Ishikawa (cell line): ENCODE results near the gene SLC44A2.

ENCODE experiments used
- CEBPB ChIP-seq: IDR thresholded peaks from 2 replicates; pipeline ENCODE4 v1.6.1; 2012
- CREB1 ChIP-seq: IDR thresholded peaks from 2 replicates; pipeline ENCODE4 v1.6.1; 2012; ENCODE audit warnings: low read depth
- EGR1 ChIP-seq: IDR thresholded peaks from 2 replicates; pipeline ENCODE4 v1.6.1; 2012
- EP300 ChIP-seq: IDR thresholded peaks from 2 replicates; pipeline ENCODE4 v1.6.1; 2012; ENCODE audit warnings: borderline replicate concordance
- FOXM1 ChIP-seq: IDR thresholded peaks from 2 replicates; pipeline ENCODE4 v1.6.1; 2012; ENCODE audit warnings: low read depth, borderline replicate concordance
- NFIC ChIP-seq: IDR thresholded peaks from 2 replicates; pipeline ENCODE4 v1.6.1; 2012
- RAD21 ChIP-seq: IDR thresholded peaks from 2 replicates; pipeline ENCODE4 v1.6.1; 2012; ENCODE audit warnings: low read depth
- TAF1 ChIP-seq: IDR thresholded peaks from 2 replicates; pipeline ENCODE4 v1.6.1; 2012; ENCODE audit warnings: low read depth, mild to moderate bottlenecking
- TCF12 ChIP-seq: IDR thresholded peaks from 2 replicates; pipeline ENCODE4 v1.6.1; 2012; ENCODE audit warnings: low read depth
- TEAD4 ChIP-seq: IDR thresholded peaks from 2 replicates; pipeline ENCODE4 v1.6.1; 2012
- YY1 ChIP-seq: IDR thresholded peaks from 2 replicates; pipeline ENCODE4 v1.6.1; 2012; ENCODE audit warnings: low read depth
- ZBTB7A ChIP-seq: IDR thresholded peaks from 2 replicates; pipeline ENCODE4 v1.6.1; 2012; ENCODE audit warnings: low read depth
- TF ChIP-seq, protein P1 (sequence below): IDR thresholded peaks from 2 replicates; pipeline ENCODE4 v1.6.1; 2012
- TF ChIP-seq, protein P2 (sequence below): IDR thresholded peaks from 2 replicates; pipeline ENCODE4 v1.6.1; 2012; ENCODE audit warnings: low read depth, mild to moderate bottlenecking
- TF ChIP-seq, protein P3 (sequence below): IDR thresholded peaks from 2 replicates; pipeline ENCODE4 v1.6.1; 2012

The SLC44A2 gene

DNA sequence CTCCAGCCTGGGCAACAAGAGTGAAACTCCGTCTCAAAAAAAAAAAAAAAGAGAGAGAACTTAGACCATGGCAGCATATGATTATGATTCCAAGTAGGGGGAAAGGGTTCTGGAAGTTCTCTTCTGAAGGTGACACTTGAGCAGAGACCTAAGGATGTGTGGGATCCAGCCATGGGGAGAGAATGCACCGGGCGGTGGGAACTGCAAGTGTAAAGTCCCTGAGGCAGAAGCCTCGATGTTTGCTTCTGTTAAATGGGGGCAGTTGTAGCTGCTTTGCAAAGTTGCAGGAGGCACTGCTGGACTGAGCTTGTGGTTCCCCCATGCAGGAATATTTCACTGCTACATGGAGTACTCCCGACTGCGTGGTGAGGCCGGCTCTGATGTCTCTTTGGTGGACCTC is 9.1 kb downstream of the SLC44A2 start:
- TF ChIP-seq, protein P1, sequence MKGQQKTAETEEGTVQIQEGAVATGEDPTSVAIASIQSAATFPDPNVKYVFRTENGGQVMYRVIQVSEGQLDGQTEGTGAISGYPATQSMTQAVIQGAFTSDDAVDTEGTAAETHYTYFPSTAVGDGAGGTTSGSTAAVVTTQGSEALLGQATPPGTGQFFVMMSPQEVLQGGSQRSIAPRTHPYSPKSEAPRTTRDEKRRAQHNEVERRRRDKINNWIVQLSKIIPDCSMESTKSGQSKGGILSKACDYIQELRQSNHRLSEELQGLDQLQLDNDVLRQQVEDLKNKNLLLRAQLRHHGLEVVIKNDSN, result no peak
- TF ChIP-seq, protein P2, sequence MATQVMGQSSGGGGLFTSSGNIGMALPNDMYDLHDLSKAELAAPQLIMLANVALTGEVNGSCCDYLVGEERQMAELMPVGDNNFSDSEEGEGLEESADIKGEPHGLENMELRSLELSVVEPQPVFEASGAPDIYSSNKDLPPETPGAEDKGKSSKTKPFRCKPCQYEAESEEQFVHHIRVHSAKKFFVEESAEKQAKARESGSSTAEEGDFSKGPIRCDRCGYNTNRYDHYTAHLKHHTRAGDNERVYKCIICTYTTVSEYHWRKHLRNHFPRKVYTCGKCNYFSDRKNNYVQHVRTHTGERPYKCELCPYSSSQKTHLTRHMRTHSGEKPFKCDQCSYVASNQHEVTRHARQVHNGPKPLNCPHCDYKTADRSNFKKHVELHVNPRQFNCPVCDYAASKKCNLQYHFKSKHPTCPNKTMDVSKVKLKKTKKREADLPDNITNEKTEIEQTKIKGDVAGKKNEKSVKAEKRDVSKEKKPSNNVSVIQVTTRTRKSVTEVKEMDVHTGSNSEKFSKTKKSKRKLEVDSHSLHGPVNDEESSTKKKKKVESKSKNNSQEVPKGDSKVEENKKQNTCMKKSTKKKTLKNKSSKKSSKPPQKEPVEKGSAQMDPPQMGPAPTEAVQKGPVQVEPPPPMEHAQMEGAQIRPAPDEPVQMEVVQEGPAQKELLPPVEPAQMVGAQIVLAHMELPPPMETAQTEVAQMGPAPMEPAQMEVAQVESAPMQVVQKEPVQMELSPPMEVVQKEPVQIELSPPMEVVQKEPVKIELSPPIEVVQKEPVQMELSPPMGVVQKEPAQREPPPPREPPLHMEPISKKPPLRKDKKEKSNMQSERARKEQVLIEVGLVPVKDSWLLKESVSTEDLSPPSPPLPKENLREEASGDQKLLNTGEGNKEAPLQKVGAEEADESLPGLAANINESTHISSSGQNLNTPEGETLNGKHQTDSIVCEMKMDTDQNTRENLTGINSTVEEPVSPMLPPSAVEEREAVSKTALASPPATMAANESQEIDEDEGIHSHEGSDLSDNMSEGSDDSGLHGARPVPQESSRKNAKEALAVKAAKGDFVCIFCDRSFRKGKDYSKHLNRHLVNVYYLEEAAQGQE, result no peak
- no peak for TF ChIP-seq TCF12

DNA sequence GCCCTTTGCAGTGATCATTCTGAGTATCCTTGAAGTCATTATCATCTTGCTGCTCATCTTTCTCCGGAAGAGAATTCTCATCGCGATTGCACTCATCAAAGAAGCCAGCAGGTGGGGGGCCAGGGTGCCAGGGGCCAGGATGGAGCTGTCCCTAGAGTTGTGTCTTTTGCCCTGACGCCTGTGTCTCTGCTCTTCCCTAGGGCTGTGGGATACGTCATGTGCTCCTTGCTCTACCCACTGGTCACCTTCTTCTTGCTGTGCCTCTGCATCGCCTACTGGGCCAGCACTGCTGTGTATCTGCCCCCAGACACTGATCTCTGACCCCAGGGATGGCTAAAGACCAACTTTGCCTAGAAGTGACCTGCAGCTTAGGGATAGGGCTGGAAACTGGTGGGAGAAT is 9.6 kb downstream of the SLC44A2 start:
- TF ChIP-seq EP300 (no peak), RAD21 (no peak), TEAD4 (no peak), TCF12 (no peak), CEBPB (no peak), NFIC (no peak)
- TF ChIP-seq, protein P1, result no peak

DNA sequence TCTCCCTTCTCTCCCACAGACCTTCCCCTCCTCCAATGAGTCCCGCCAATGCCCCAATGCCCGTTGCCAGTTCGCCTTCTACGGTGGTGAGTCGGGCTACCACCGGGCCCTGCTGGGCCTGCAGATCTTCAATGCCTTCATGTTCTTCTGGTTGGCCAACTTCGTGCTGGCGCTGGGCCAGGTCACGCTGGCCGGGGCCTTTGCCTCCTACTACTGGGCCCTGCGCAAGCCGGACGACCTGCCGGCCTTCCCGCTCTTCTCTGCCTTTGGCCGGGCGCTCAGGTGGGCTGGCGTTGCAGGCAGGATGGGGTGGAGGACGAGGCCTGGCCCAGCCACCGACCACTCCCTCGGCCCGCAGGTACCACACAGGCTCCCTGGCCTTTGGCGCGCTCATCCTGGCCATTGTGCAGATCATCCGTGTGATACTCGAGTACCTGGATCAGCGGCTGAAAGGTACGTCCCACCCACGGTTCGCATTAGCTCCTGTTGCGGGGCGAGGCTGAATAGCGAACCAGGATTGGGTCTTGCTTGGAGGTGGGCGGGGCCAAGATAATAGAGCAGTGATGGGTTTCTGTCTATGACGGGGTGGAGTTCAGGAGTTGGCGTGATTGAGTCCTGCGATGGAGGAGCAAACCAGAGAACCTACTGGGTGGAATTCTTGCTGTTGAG is 11.1 kb downstream of the SLC44A2 start:
- TF ChIP-seq, protein P2, result no peak
- peak; percentile 62 for TF ChIP-seq NFIC

DNA sequence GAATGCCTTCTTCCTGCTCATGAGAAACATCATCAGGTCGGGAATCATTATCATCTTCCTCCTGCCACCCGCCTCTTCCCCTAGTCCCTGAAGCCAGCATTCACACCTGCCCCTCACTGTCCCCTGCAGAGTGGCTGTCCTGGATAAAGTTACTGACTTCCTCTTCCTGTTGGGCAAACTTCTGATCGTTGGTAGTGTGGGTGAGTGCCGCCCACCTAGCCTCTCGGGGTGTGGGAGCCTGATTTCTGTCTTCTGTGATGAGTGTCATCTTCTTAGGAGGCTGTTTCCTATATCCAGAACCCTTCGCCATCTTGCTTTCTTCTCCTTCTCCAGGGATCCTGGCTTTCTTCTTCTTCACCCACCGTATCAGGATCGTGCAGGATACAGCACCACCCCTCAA is 12.5 kb downstream of the SLC44A2 start:
- TF ChIP-seq FOXM1 (no peak), ZBTB7A (no peak), RAD21 (no peak), EP300 (no peak), YY1 (no peak), NFIC (no peak), EGR1 (no peak), TAF1 (no peak), CREB1 (no peak), TCF12 (no peak), CEBPB (no peak), TEAD4 (no peak)
- TF ChIP-seq, protein P1, result no peak
- TF ChIP-seq, protein P2, result no peak
- TF ChIP-seq, protein P3, sequence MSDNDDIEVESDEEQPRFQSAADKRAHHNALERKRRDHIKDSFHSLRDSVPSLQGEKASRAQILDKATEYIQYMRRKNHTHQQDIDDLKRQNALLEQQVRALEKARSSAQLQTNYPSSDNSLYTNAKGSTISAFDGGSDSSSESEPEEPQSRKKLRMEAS, result no peak

DNA sequence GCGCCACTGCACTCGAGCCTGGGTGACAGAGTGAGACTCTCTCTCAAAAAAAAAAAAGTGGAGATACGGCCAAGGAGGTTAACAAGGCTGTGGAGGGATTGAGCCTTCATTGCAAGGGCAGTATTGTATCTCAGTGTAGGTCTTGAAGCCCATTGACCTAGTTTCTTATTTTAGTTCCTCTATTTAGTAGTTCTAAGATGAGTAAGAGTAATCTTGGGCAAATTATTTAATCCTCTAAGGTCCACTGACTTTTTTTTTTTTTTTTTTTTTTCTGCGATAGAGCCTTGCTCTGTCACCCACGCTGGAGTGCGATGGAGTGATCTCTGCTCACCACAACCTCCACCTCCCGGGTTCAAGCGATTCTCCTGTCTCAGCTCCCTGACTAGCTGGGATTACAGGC is 14.5 kb downstream of the SLC44A2 start:
- no peak for TF ChIP-seq EGR1
- TF ChIP-seq NFIC, result no peak
- TF ChIP-seq EP300, result no peak
- TF ChIP-seq, protein P2, result no peak
- TF ChIP-seq, protein P1, result no peak
- TF ChIP-seq, protein P3, result no peak
- TF ChIP-seq RAD21, result no peak
- TF ChIP-seq ZBTB7A, result no peak
- no peak for TF ChIP-seq FOXM1
- no peak for TF ChIP-seq CREB1
- no peak for TF ChIP-seq TAF1
